Activated CD4-positive, CD25-positive, alpha-beta regulatory T cell treated with anti-CD3 and anti-CD28 coated beads, Interleukin-2, amount 50 U/mL, for 24 hours (primary cell): ENCODE results near the gene GRK5.

ENCODE experiments used
- ATAC-seq, 2 donors: fragments of 150-1000 bp; cut with Tn5 transposase; one replicate each; pipeline ENCODE4 v1.10.0; 2021; ENCODE audit warnings: mild to moderate bottlenecking in 1 of 2, moderate library complexity in 1 of 2

Gene GRK5

DNA sequence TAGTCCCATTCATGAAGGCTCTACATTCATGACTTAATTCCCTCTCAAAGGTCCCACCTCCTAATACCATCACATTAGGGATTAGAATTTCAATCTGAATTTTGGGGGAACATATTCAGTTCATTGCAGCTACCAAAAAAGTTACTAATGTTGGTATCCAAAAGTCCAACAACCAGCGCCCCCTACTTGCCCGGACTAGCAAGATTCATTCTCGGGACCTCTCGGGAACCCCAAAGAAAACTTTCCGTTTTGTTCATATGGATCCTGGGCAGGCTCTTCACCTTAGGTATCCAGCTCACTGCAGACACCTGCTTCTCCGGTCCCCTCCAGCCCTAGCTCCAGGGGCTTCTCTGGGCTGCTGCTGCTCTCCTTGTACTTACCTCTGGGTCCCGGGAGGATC lies 8.9 kb upstream of the GRK5 start:
- ATAC-seq: no peak

DNA sequence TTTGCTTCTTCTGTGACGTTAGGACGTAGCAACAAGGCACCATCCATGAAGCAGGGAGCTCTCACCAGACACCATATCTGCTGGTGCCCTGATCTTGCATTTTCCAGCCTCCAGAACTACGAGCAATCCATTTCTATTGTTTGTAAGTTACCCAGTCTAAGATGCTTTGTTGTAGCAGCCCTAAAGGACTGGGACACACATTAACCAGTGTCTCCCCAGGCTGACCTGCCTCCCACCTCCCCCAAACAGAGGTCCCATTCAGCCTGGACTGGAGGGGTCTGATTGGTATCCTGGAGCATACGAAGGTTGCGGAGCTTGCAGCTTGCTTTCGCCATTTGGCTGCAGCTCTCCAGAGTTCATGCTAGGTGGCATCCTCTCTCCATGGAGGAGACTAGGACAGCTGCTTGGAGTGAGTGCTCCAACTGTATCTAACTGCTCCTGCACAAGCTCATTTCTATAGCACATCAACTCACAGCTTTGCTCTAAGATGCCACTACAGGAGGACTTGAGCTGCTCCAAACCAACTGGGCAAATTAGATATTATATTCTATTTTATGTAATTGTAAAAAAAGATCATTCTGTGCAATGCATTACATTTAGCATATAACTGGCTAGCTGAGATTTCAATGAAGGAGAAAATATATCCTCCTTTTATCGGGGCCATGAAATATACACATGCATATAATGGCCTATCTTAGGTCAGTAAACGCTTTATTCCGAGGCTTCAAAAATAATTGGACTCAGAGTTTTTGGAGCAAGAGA lies 8.0 kb upstream of the GRK5 start:
- ATAC-seq: peak; percentile 50 to 60

GRCh38 chr10:119201233-119201632 lies 6.1 kb upstream of the GRK5 start:
- ATAC-seq: no peak

- ATAC-seq: no peak
Measured at GRCh38 chr10:119203006-119203405, 4.4 kb upstream of the GRK5 start.

DNA sequence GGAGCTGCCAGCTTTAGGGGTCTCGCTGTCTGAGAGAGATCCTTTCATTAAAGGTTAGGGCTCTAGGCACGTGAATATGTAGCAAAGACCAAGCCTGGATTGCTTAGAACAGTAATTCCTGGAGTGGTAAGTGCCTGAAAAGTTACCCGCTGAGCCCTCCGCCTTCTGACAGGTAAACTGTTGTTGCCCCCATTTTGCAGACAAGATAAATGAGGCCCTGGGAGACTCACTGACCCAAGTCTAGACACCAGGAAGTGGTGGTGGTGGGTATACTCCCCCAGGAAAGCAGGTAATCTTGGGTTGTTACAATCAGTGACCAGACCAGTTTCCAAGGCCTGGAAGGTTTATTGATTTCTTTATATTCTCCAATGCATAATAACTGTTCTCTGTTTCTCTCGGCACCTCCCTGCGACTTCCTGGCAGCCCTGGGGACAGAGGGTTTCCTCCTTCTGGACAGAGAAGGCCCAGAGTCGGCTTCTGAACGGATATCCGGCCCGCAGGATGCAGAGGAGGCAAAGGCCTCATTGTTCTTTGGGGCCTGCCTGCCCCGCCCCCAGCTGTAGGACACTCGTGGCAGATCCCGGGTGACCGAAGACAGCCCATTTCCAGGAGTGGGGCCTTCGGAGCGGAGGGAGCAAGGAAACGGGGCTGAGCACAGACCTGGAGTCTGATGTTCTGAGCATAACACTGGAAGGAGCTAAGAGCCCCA lies 1.3 kb upstream of the GRK5 start:
- ATAC-seq: no peak

GRCh38 chr10:119206603-119207365 lies 587 bp upstream of the GRK5 start:
- ATAC-seq: peak; percentile 55 to 60

GRCh38 chr10:119207713-119208552 lies 562 bp downstream of the GRK5 start:
- no peak for ATAC-seq

DNA sequence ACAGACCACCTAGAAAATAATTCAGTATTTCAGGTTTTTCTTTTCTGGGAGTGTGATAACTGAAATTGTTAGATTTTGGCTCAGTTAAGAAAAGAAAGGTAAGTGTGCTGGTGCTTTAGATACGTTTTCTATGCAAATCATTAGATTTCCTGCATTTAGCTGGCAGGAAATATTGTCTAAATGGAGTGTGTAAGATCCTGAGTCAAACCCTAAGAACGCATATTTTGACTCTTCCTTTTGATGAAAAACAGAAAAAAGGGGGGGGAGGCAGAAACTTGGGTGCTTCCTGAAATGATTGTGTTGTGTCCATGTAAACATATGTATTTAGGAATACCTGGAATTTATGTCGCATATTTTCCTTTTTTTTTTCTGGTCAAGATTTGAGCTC lies 1.2 kb downstream of the GRK5 start:
- ATAC-seq: no peak

GRCh38 chr10:119209035-119209735 lies 1.8 kb downstream of the GRK5 start:
- peak; percentile 27 to 39 for ATAC-seq

- ATAC-seq: no peak
Measured at GRCh38 chr10:119209736-119210355, 2.5 kb downstream of the GRK5 start.

DNA sequence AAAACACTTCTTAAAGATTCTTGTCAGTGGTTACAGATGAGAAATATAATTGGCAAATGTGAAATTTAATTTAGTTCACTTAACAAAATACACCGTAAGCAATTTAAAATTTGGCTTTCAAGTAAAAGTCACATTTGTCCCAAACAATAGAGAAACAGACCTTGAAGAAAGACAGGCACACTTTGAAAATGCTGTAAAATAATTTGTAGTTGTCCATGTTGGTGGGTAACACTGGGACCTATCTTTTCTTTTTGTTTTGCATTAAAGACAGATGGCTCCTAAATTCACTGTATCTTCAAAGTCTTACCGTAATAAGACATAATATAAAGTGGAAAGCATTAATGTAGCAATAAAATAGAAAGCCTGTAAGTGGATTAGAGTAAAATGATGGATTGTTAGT lies 3.3 kb downstream of the GRK5 start:
- ATAC-seq: no peak

DNA sequence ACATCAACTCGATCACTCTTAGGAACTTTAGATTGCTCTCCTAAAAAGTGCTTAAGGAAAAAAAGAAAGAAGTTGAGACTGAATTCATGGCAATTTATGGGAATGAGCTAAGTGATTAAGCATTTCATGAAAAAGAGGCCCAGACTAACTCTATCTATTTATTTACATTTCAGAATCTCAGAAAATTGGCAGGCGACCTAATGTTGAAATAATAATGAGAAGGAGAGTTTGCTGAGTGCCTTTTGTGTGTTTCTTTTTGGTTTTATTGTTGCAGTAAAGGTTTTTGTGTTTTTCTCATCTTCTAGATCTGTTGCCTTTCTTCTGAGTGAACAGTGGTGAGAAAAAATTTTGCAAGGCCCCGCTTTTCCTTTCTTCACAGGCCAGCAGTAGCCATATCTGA lies 3.8 kb downstream of the GRK5 start:
- no peak for ATAC-seq

- peak in 1 of 2 donors; percentile 1 for ATAC-seq
Measured at GRCh38 chr10:119211625-119212441, 4.5 kb downstream of the GRK5 start.

GRCh38 chr10:119215371-119215770 lies 8.0 kb downstream of the GRK5 start:
- no peak for ATAC-seq

DNA sequence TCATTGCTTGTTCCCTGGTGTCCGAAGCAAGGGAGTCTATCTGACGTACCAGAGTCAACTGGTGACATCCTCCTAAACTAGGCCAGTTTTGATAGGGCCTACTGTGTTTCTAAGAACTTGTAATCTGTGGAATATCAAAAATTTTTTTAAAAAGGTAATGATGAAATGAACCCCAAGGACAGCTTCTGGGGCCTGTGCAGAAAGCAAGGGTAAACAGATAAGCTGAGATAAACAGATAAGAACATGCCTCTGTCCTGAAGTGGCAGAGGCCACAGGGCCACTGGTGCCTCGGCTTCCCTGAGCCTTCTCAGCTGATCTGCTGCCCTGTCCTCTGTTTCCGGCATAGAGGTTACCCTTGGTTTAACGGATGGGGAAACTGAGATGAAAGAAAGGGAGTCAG lies 8.8 kb downstream of the GRK5 start:
- no peak for ATAC-seq

GRCh38 chr10:119217401-119217800 lies 10.0 kb downstream of the GRK5 start:
- no peak for ATAC-seq

GRCh38 chr10:119217991-119218490 lies 10.7 kb downstream of the GRK5 start:
- ATAC-seq: no peak

- no peak for ATAC-seq
Measured at GRCh38 chr10:119219871-119220270, 12.5 kb downstream of the GRK5 start.

- no peak for ATAC-seq
Measured at GRCh38 chr10:119221201-119221600, 13.8 kb downstream of the GRK5 start.

- ATAC-seq: peak; percentile 71 to 93
Measured at GRCh38 chr10:119221666-119222065, 14.3 kb downstream of the GRK5 start.
